ENCODE data around the gene EFTUD2. TPM values are rescaled to one million over a fixed set of nuclear protein-coding genes. Genes with fewer than 3 reads are reported as not detected.
A peak's percentile ranks its signal among the peaks of the same experiment; 100 is the strongest.

The EFTUD2 gene
- total RNA-seq, 4 donors from 2014 or later: 37.4 to 136 (median 65.4) TPM

DNA sequence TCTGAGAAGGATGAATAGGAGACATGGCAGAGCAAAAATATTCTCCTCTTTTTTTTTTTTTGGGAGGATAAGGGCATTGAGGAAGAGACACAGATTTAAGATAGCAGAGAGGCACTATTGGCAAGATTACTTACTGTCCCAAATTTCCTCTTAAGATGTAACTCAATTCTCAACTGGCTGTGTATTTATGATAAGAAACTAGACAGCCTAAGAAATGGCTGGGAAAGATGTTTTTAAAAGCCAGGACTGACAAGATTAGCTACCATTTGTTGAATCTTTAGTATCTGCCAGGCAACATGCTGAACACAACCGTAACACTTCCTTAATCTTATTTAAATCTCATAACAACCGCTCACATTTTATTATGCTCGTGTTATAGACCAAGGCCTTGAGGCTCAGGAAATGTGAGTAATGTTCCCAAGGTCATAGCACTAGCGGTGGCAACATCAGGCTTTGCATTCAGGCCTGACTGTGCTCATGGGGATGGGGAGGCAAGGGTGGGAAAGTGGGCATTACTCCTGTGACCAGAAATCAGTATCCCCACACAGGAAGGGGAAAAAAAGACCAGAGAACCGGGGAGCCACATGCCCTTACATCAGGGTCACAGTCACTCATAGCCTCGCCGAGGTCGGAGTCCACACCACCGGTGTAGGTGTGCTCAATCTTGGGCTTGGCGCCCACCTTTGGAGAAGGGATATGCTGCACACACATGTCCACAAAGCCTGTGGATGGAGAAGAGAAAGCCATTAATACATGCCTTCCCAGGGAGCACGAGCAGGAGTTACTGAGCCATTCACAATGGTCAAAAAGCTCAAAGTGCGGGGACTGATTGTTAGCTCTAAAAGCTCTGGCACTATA lies 36.0 kb downstream of the EFTUD2 start:
- peaks cover 0 to 33% (median 15%) of the 10 kb centered on the region in 4 donors for H3K36me3 ChIP-seq
- intact Hi-C loops (cut with DNase I; ENCODE audit: low total_unique reads): no loop called here
- WGBS, 2 donors (ENCODE audit: low coverage in 1 of 2): 90% methylated on average over 12 of the region's 12 CpGs; no CpG with 5 or more reads in 1 of the 2 donors
- no peak for TF ChIP-seq POLR2AphosphoS5 (IDR thresholded peaks at IDR 0.05)
- no peak for TF ChIP-seq CTCF (IDR thresholded peaks at IDR 0.05)
- TF ChIP-seq EP300 (IDR thresholded peaks at IDR 0.05; ENCODE audit: low read depth): no peak
- TF ChIP-seq POLR2A (IDR thresholded peaks at IDR 0.05): no peak
- peak overlapping the region in 3 of 4 donors; percentile 71 to 81 (median 73) for H3K27ac ChIP-seq
- in situ Hi-C loops (cut with MboI; ENCODE audit: low pct_ligation_motif_present in 1 of 4, low pct_unique_long_range_greater_than_20kb in 1 of 4, low sequenced_read_pairs in 3 of 4): loop anchor here in 2 of 4 donors (5.0 to 10.0 kb wide), 2 partner anchors 78 to 81 kb away; no protein-coding TSS in a partner anchor
- peaks cover 0 to 5% (median 4%) of the 10 kb centered on the region in 4 donors for H3K4me1 ChIP-seq
- H3K27me3 ChIP-seq: no peaks in the 10 kb centered on the region
- DNase-seq: no peak
- no peaks in the 10 kb centered on the region for H3K9me3 ChIP-seq
- no peak overlapping the region for H3K4me3 ChIP-seq

DNA sequence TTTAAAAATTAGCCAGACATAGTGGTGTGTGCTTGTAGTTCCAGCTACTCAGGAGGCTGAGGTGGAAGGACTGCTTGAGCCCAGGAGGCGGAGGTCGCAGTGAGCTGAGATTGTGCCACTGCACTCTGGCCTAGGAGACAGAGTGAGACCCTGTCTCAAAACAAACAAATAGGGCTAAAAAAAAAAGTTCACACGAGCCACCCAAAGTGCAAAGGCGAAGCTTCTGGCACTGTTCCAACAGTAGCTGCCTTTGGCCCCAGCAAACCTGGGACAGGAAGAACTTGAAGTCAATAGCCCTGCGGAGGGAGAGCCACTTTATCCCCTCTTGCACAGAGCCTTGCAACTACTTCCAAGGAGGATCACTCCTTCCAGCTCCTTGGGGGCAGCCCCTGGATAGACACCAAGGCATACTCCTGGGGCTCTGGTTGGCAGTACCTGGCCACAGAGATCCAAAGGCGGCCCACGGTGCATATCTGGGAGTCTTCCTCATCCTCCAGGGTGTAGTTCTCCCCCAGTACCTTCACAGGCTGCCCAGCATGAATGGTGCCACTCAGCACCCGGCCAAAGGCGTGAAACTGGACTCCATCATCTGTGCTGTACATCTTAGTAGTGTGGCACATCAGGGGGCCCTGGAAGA lies 36.8 kb downstream of the EFTUD2 start:
- Histone ChIP-seq H3K27me3 (no peaks in the 10 kb centered on the region), H3K4me3 (no peak overlapping the region), H3K27ac (peak overlapping the region in 1 of 4 donors; percentile 11), H3K36me3 (peaks cover 0 to 38% (median 17%) of the 10 kb centered on the region in 4 donors), H3K9me3 (no peaks in the 10 kb centered on the region), H3K4me1 (peaks cover 0 to 5% (median 4%) of the 10 kb centered on the region in 4 donors)
- WGBS, 2 donors (ENCODE audit: low coverage in 1 of 2): 70 to 85% methylated on average over 3 to 9 of the region's 9 CpGs
- intact Hi-C loops (cut with DNase I; ENCODE audit: low total_unique reads) (no loop called here), in situ Hi-C loops (cut with MboI; ENCODE audit: low pct_ligation_motif_present in 1 of 4, low pct_unique_long_range_greater_than_20kb in 1 of 4, low sequenced_read_pairs in 3 of 4) (loop anchor here in 2 of 4 donors (5.0 to 10.0 kb wide), 2 partner anchors 78 to 80 kb away; no protein-coding TSS in a partner anchor)
- TF ChIP-seq CTCF (IDR thresholded peaks at IDR 0.05) (no peak), POLR2AphosphoS5 (IDR thresholded peaks at IDR 0.05) (no peak), POLR2A (IDR thresholded peaks at IDR 0.05) (no peak), EP300 (IDR thresholded peaks at IDR 0.05; ENCODE audit: low read depth) (no peak)
- no peak for DNase-seq

- intact Hi-C loops (cut with DNase I; ENCODE audit: low total_unique reads) (no loop called here), in situ Hi-C loops (cut with MboI; ENCODE audit: low pct_ligation_motif_present in 1 of 4, low pct_unique_long_range_greater_than_20kb in 1 of 4, low sequenced_read_pairs in 3 of 4) (loop anchor here in 2 of 4 donors (5.0 to 10.0 kb wide), 2 partner anchors 75 to 77 kb away; no protein-coding TSS in a partner anchor)
- no peaks in the 10 kb centered on the region for H3K27me3 ChIP-seq
- no peaks in the 10 kb centered on the region for H3K9me3 ChIP-seq
- peaks cover 0 to 63% (median 23%) of the 10 kb centered on the region in 4 donors for H3K36me3 ChIP-seq
- WGBS, 2 donors (ENCODE audit: low coverage in 1 of 2): 81 to 90% methylated on average over 2 to 5 of the region's 5 CpGs
- H3K4me3 ChIP-seq: no peak overlapping the region
- DNase-seq: no peak
- TF ChIP-seq CTCF (IDR thresholded peaks at IDR 0.05): no peak
- no peak for TF ChIP-seq POLR2A (IDR thresholded peaks at IDR 0.05)
- no peak for TF ChIP-seq POLR2AphosphoS5 (IDR thresholded peaks at IDR 0.05)
- TF ChIP-seq EP300 (IDR thresholded peaks at IDR 0.05; ENCODE audit: low read depth): no peak
- H3K27ac ChIP-seq: no peak overlapping the region
- H3K4me1 ChIP-seq: peaks cover 0 to 4% (median 1%) of the 10 kb centered on the region in 4 donors
These were observed 39.5 kb downstream of the EFTUD2 start for GRCh38 chr17:44859701-44860100.

DNA sequence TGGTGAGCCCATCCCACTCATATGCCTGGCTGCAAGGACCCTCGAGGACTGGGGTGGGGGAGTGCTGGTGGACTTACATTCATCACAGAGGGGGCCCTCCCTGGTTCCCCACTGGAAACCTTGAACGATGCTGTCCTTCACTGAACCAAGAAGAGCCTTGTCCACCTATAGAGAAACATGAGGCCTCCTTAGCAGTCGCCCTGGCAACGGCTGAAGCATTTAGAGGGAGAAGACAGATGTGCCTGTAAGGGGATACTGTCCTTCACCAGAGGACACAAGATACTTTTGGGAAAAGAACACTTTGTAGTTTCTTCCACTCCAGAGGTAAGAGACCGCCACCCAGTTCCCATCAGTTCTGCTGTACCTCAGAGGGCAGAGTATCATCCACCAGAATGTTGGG lies 45.1 kb downstream of the EFTUD2 start:
- intact Hi-C loops (cut with DNase I; ENCODE audit: low total_unique reads): no loop called here
- 92% methylated on average over 5 of the region's 5 CpGs; no CpG with 5 or more reads in 1 of the 2 donors for whole genome bisulfite sequencing, 2 donors (ENCODE audit: low coverage in 1 of 2)
- in situ Hi-C loops (cut with MboI; ENCODE audit: low pct_ligation_motif_present in 1 of 4, low pct_unique_long_range_greater_than_20kb in 1 of 4, low sequenced_read_pairs in 3 of 4): no loop called here

More for the DNA sequence above, 45.1 kb downstream of the EFTUD2 start:
- no peak overlapping the region for H3K4me3 ChIP-seq
- no peak for DNase-seq
- no peaks in the 10 kb centered on the region for H3K27me3 ChIP-seq
- H3K4me1 ChIP-seq: no peaks in the 10 kb centered on the region
- no peak overlapping the region for H3K27ac ChIP-seq
- peaks cover 0 to 81% (median 27%) of the 10 kb centered on the region in 4 donors for H3K36me3 ChIP-seq
- H3K9me3 ChIP-seq: no peaks in the 10 kb centered on the region
- no peak for TF ChIP-seq POLR2AphosphoS5 (IDR thresholded peaks at IDR 0.05)
- no peak for TF ChIP-seq CTCF (IDR thresholded peaks at IDR 0.05)
